DND-41 (cell line): ENCODE results near the gene RSBN1.

Experiments used
- EZH2 ChIP-seq: IDR thresholded peaks from 3 replicates; pipeline ENCODE4 v1.6.1; 2012; ENCODE audit warnings: borderline replicate concordance, low read depth, mild to moderate bottlenecking, moderate library complexity, low read length, inconsistent platforms; ENCODE audit not compliant: severe bottlenecking
- TF ChIP-seq, protein P1 (sequence below): IDR thresholded peaks from 2 replicates; pipeline ENCODE4 v1.5.1; 2012; ENCODE audit warnings: borderline replicate concordance, low read length, moderate library complexity, mild to moderate bottlenecking; ENCODE audit not compliant: poor library complexity, severe bottlenecking; ENCODE audit errors: extremely low read depth

DNA sequence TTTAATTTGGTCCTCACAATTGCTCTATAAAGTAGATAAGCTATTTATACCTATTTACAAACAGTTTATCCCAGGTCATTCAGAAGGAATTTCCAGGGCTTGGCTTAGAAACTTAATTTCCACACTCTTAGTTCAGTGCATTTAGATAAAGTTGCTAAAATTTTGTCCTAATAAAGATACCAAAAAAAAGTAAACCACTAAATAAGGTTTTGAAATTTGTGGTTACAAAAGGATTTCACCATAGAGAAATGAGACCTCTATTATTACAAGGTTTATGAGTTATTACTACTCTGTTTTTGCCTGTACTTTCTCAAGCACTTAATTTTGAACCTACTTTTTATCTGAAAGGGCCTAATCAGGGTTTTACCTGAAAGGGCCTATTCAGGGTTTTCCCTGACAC lies 36.8 kb upstream of the RSBN1 start:
- TF ChIP-seq, protein P1, sequence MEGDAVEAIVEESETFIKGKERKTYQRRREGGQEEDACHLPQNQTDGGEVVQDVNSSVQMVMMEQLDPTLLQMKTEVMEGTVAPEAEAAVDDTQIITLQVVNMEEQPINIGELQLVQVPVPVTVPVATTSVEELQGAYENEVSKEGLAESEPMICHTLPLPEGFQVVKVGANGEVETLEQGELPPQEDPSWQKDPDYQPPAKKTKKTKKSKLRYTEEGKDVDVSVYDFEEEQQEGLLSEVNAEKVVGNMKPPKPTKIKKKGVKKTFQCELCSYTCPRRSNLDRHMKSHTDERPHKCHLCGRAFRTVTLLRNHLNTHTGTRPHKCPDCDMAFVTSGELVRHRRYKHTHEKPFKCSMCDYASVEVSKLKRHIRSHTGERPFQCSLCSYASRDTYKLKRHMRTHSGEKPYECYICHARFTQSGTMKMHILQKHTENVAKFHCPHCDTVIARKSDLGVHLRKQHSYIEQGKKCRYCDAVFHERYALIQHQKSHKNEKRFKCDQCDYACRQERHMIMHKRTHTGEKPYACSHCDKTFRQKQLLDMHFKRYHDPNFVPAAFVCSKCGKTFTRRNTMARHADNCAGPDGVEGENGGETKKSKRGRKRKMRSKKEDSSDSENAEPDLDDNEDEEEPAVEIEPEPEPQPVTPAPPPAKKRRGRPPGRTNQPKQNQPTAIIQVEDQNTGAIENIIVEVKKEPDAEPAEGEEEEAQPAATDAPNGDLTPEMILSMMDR = no peak
- TF ChIP-seq EZH2 = no peak
